ENCODE results near the gene GRIN3B. TPM values are rescaled to one million over a fixed set of nuclear protein-coding genes. Genes with fewer than 3 reads are reported as not detected.

The GRIN3B gene
- total and polyA plus RNA-seq, 10 of the 15 experiments (the other 5 are each of a cell fraction or from before 2014, with no cell fraction given): 0.15 TPM; not detected in 9

DNA sequence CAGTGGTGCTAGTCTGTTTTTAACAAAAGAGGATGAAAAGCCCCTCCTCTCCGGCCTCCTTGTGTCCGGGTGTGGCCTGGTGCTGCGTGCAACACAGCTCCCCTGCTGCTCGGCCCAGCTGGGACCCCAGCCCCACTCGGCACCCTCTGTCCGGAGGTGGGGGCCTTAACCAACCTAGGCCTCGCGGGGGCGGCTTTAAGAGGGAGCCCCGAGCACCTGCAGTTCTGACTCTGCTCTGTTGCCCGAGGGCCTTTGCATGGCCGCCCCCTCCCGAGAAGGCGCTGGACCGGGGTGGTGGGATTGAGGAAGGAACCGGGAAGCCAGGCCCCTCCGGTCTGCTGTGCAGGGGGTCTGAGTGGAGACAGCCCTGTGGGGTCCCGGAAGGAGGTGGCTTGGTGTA is 5.7 kb upstream of the GRIN3B start (continued):
- no peak for TF ChIP-seq MYB (IDR thresholded peaks at IDR 0.05; ENCODE audit: borderline replicate concordance, low read depth, low read length)
- no peak for TF ChIP-seq BHLHE40 (IDR thresholded peaks at IDR 0.05; ENCODE audit: borderline replicate concordance in 1 of 2, low read depth in 2 of 2, low read length in 1 of 2)
- no peak for TF ChIP-seq PML (IDR thresholded peaks at IDR 0.05; ENCODE audit: low read length)
- no peak for TF ChIP-seq NFXL1 (IDR thresholded peaks at IDR 0.05; ENCODE audit: borderline replicate concordance)
- no peak for TF ChIP-seq CEBPB (IDR thresholded peaks at IDR 0.05; ENCODE audit: borderline replicate concordance in 1 of 2, low read depth in 2 of 2, low read length in 2 of 2)

DNA sequence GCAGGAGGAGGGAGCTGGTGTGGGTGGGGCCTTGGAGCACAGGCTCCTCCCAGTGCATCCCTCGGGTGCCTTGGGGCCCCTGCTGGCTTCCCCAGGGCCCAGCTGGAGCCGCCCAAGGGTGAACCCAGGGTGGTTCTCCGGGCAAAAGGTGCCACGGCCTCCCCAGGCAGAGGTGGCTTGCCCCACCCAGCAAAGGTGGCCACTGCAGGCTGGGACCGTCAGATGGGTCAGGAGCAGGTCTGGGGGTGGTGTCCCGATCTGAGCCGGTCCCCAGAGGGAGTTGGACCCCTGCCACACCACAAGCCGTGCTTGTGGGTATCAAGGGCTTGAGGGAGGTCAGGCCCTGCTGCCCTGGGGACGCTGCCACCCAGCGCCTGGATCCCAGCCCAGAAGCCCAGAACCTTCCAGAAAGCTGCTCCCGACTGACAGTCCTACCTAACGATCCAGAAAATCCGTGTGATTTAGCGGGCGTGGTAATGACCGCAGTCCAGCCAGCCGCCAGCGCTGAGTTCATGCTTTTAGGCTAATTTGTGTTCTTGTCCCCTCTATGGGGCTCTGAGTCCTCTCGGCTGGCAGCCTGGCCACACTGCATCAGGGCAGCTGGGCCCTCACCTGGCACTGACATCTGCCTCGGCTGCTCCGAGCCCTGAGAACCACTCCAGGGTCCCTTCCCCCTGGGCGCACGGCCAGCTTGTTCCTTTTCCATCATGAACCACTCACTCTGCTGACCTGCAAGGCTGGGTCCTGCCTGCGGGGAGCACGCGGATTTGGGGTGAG is 5.0 kb upstream of the GRIN3B start:
- RAD21 ChIA-PET (ENCODE audit: unreplicated experiment): interaction anchor here (3.3 kb wide), 1 partner anchor 11 kb away, joined by 11 read pairs; the partner anchor contains the start of gene WDR18
- WGBS (ENCODE audit: insufficient coverage, insufficient replicate concordance, low lambda C conversion rate, missing lambda C conversion rate): 69% methylated on average over 24 of the region's 26 CpGs

More for the DNA sequence above, 5.0 kb upstream of the GRIN3B start:
- intact Hi-C loops (cut with micrococcal nuclease; ENCODE audit: unreplicated experiment) (loop anchor here (5.0 kb wide), 1 partner anchor 133 kb away; no protein-coding TSS in a partner anchor), in situ Hi-C loops (cut with MboI) (no loop called here)
- no peaks in the 10 kb centered on the region for H3K9me3 ChIP-seq (replicated peaks; ENCODE audit: control insufficient read depth, insufficient read depth, low read length)
- CTCF ChIA-PET: no interaction called here
- H3K9ac ChIP-seq (ENCODE audit: control insufficient read depth, insufficient read depth, low read length): no peak overlapping the region
- H3K36me3 ChIP-seq (ENCODE audit: control insufficient read depth in 2 of 2, insufficient read depth in 2 of 2, low read length in 1 of 2): peaks cover 4 to 6% of the 10 kb centered on the region in 2 experiments; a peak in 3 of 4 replicates
- H3K4me1 ChIP-seq (ENCODE audit: control insufficient read depth, insufficient read depth, low read length): no peaks in the 10 kb centered on the region; the same call in 1 of the 2 replicates
- H3K27ac ChIP-seq (ENCODE audit: control insufficient read depth, insufficient read depth): no peak overlapping the region
- FAIRE-seq (no peak), DNase-seq (ENCODE audit: low read depth, low spot score) (no peak), ATAC-seq (no peak)
- no peak overlapping the region for H2AFZ ChIP-seq (ENCODE audit: control insufficient read depth, low read depth, low read length)
- H3K79me2 ChIP-seq (ENCODE audit: control insufficient read depth, insufficient read depth, low read length): no peaks in the 10 kb centered on the region
- SMC1A ChIA-PET (ENCODE audit: uncharacterized antibody, unreplicated experiment): no interaction called here
- no peak overlapping the region for H3K4me3 ChIP-seq
- POLR2A ChIA-PET: no interaction called here
- H4K20me1 ChIP-seq (ENCODE audit: control insufficient read depth, insufficient read depth): no peaks in the 10 kb centered on the region
- no TSS peak for BruUV-seq (replicated peaks)
- H3K27me3 ChIP-seq (replicated peaks in 1 of 2; ENCODE audit: control insufficient read depth in 2 of 2, insufficient read depth in 2 of 2, low read length in 1 of 2): no peaks in the 10 kb centered on the region
- TF ChIP-seq POLR2A (IDR thresholded peaks at IDR 0.05; ENCODE audit: low read depth, low read length) (peak; percentile 3; the same call in 1 of the 2 replicates), ZNF687 (IDR thresholded peaks at IDR 0.05) (no peak), RAD21 (IDR thresholded peaks at IDR 0.05; ENCODE audit: insufficient read depth, low read depth, low read length) (no peak)
- H3K4me2 ChIP-seq (ENCODE audit: control insufficient read depth, insufficient read depth): no peak overlapping the region

Measured in GM12878 (cell line).